Measurements from ENCODE around the gene FGF1. TPM values are rescaled to one million over a fixed set of nuclear protein-coding genes. Genes with fewer than 3 reads are reported as not detected.
A peak's percentile ranks its signal among the peaks of the same experiment; 100 is the strongest.

Gene FGF1
- total RNA-seq, 1 donor from 2014 or later: 0.85 TPM

GRCh38 chr5:142610176-142611001 lies 75.5 kb downstream of the FGF1 start:
- DNase-seq: no peak

GRCh38 chr5:142609142-142609541 lies 76.7 kb downstream of the FGF1 start:
- no peak for DNase-seq

- DNase-seq: no peak
Observed at GRCh38 chr5:142608081-142608480, 77.8 kb downstream of the FGF1 start.

GRCh38 chr5:142605611-142606010 lies 80.3 kb downstream of the FGF1 start:
- DNase-seq: no peak

- DNase-seq: peak; percentile 58
Observed at GRCh38 chr5:142602720-142603245, 83.1 kb downstream of the FGF1 start.

- DNase-seq: peak; percentile 24
Observed at GRCh38 chr5:142601432-142601831, 84.5 kb downstream of the FGF1 start.

GRCh38 chr5:142600611-142601358 lies 85.1 kb downstream of the FGF1 start:
- peak; percentile 80 for DNase-seq

GRCh38 chr5:142600092-142600491 lies 85.8 kb downstream of the FGF1 start:
- DNase-seq: no peak

GRCh38 chr5:142598338-142598700 lies 87.6 kb downstream of the FGF1 start:
- no peak for DNase-seq

GRCh38 chr5:142597546-142598337 lies 88.1 kb downstream of the FGF1 start:
- peak; percentile 82 for DNase-seq

GRCh38 chr5:142597025-142597424 lies 88.9 kb downstream of the FGF1 start:
- no peak for DNase-seq

GRCh38 chr5:142592365-142592764 lies 93.5 kb downstream of the FGF1 start:
- no peak for DNase-seq

- DNase-seq: no peak
Observed at GRCh38 chr5:142590451-142591231, 95.2 kb downstream of the FGF1 start.

GRCh38 chr5:142589720-142590119 lies 96.2 kb downstream of the FGF1 start:
- DNase-seq: no peak

- peak; percentile 73 for DNase-seq
Observed at GRCh38 chr5:142587354-142587965, 98.4 kb downstream of the FGF1 start.

GRCh38 chr5:142586552-142586951 lies 99.3 kb downstream of the FGF1 start:
- DNase-seq: no peak

- DNase-seq: no peak
Observed at GRCh38 chr5:142585451-142585850, 100.4 kb downstream of the FGF1 start.

- DNase-seq: no peak
Observed at GRCh38 chr5:142584891-142585290, 101.0 kb downstream of the FGF1 start.

GRCh38 chr5:142578161-142578830 lies 107.6 kb downstream of the FGF1 start:
- no peak for DNase-seq

- DNase-seq: no peak
Observed at GRCh38 chr5:142576804-142577203, 109.1 kb downstream of the FGF1 start.

- DNase-seq: no peak
Observed at GRCh38 chr5:142576303-142576702, 109.6 kb downstream of the FGF1 start.
